ENCODE results near the gene CNPY4.

Gene CNPY4

DNA sequence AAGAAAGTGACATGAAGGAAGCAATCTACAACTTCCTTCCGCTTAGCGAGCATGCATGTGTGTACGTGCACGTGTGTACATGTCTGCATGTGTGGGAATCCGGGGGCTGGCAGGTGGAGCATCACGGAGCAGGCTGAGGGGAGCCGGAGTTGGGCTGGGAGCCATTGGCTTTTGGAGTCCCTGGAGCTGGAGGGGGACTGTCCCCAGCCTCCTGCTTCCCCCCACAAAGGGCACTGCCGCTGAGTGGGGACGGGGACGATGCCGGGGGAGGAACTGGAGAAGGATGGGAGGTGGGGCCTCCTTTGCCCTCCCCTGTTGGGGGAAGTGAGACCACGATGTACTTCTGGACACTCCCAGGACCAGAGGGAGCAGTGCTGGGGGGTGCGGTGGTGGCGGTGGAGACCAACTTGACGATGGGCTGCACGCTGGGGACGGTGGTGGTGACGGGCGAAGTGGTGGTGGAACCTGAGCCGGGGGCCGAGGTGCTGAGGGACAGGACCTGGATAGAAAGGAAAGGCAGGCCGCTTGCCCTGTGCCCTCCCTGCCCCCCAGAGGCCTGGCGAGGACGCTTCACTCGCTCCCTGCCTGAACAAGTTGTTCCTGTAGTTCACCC lies 12.2 kb upstream of the CNPY4 start:
- H3K4me2 ChIP-seq (ENCODE audit: low read depth, low read length), result no peak overlapping the region
- H3K9me2 ChIP-seq (replicated peaks; ENCODE audit: insufficient read depth, low read length), result no peaks in the 10 kb centered on the region
- peaks cover 5% of the 10 kb centered on the region; the same call in 1 of the 2 replicates for H3K4me1 ChIP-seq (ENCODE audit: low read length)
- no peaks in the 10 kb centered on the region for H3K27me3 ChIP-seq (replicated peaks; ENCODE audit: insufficient read depth, low read length)
- TF ChIP-seq EZH2phosphoT487 (IDR thresholded peaks at IDR 0.05; ENCODE audit: low read length), result no peak
- TF ChIP-seq, protein P1, sequence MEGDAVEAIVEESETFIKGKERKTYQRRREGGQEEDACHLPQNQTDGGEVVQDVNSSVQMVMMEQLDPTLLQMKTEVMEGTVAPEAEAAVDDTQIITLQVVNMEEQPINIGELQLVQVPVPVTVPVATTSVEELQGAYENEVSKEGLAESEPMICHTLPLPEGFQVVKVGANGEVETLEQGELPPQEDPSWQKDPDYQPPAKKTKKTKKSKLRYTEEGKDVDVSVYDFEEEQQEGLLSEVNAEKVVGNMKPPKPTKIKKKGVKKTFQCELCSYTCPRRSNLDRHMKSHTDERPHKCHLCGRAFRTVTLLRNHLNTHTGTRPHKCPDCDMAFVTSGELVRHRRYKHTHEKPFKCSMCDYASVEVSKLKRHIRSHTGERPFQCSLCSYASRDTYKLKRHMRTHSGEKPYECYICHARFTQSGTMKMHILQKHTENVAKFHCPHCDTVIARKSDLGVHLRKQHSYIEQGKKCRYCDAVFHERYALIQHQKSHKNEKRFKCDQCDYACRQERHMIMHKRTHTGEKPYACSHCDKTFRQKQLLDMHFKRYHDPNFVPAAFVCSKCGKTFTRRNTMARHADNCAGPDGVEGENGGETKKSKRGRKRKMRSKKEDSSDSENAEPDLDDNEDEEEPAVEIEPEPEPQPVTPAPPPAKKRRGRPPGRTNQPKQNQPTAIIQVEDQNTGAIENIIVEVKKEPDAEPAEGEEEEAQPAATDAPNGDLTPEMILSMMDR (IDR thresholded peaks at IDR 0.05; ENCODE audit: low read length), result no peak
- no peak for TF ChIP-seq EZH2 (optimal IDR thresholded peaks at IDR 0.05; ENCODE audit: low read depth, low read length)
- H3K9me3 ChIP-seq (replicated peaks; ENCODE audit: insufficient read depth, low read length), result no peaks in the 10 kb centered on the region
- H4K20me1 ChIP-seq (ENCODE audit: insufficient read depth, low read length), result no peaks in the 10 kb centered on the region
- no peaks in the 10 kb centered on the region for H3K36me3 ChIP-seq (replicated peaks; ENCODE audit: insufficient read depth, low read length)
- H3K4me3 ChIP-seq (ENCODE audit: low read length), result no peak overlapping the region
- H3K79me2 ChIP-seq (ENCODE audit: low read length), result peaks cover 4% of the 10 kb centered on the region
- H3F3A ChIP-seq (ENCODE audit: insufficient read depth, low read length), result no peaks in the 10 kb centered on the region
- H2AFZ ChIP-seq (ENCODE audit: low read length), result no peak overlapping the region
- DNase-seq, result no peak
- no peak overlapping the region for H3K9ac ChIP-seq (ENCODE audit: low read length)
- no peak overlapping the region for H3K27ac ChIP-seq (ENCODE audit: low read length)

DNA sequence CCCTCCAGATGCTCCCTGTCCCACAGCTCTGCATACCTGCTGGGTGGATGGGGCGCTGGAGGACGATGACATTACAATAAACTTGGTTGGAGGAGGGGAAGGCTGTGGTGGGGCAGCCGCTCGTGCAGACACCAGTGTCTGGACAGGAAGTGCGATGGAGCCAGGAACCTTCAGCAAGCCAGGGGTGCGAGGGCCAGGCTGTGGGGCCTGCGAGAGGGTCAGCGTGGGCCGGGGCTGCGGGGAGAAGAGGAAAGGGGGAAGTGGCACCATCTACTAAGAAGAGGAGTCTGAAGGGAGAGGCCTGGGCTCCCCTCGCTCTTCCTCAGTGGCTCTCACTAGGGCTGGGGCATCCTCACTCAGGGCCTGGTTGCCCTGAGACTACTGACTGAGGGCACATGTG lies 11.5 kb upstream of the CNPY4 start:
- Histone ChIP-seq H3K79me2 (ENCODE audit: low read length) (no peaks in the 10 kb centered on the region), H3K9ac (ENCODE audit: low read length) (no peak overlapping the region), H4K20me1 (ENCODE audit: insufficient read depth, low read length) (no peaks in the 10 kb centered on the region), H3K4me2 (ENCODE audit: low read depth, low read length) (no peak overlapping the region), H3K36me3 (replicated peaks; ENCODE audit: insufficient read depth, low read length) (no peaks in the 10 kb centered on the region), H3K4me1 (ENCODE audit: low read length) (no peaks in the 10 kb centered on the region), H3K4me3 (ENCODE audit: low read length) (no peak overlapping the region), H3K27ac (ENCODE audit: low read length) (no peak overlapping the region), H3K9me2 (replicated peaks; ENCODE audit: insufficient read depth, low read length) (no peaks in the 10 kb centered on the region), H2AFZ (ENCODE audit: low read length) (no peak overlapping the region), H3K27me3 (replicated peaks; ENCODE audit: insufficient read depth, low read length) (no peaks in the 10 kb centered on the region), H3F3A (ENCODE audit: insufficient read depth, low read length) (no peaks in the 10 kb centered on the region), H3K9me3 (replicated peaks; ENCODE audit: insufficient read depth, low read length) (no peaks in the 10 kb centered on the region)
- TF ChIP-seq EZH2 (optimal IDR thresholded peaks at IDR 0.05; ENCODE audit: low read depth, low read length) (no peak), EZH2phosphoT487 (IDR thresholded peaks at IDR 0.05; ENCODE audit: low read length) (no peak)
- TF ChIP-seq, protein P1 (IDR thresholded peaks at IDR 0.05; ENCODE audit: low read length), result no peak
- no peak for DNase-seq

DNA sequence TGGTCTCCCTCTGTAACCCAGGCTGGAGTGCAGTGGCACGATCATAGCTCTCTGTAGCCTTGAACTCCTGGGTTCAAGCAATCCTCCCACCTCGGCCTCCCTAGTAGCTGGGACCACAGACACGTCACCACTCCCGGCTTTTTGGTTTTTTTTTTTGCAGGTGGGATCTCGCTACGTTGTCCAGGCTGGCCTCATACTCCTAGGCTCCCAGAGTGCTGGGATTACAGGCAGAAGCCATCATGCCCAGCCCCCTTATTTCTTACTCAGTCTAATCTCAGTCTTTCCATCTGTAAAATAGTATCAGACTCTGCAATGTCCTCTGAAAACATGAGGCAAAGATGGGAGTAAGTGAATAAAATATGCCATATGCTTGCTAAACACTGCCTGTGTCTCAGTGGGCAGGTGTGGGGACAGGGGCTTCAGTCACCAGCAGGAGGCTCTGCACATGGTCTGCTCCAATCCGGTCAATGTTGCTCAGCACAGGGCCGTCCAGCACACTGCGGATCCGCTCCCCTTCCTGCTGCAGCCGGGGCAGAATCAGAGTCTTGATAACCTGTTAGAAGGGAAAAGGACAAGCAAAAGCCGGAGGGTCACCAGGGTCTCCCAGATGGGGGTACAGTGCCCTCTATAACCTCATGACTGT lies 9.8 kb upstream of the CNPY4 start:
- H3K79me2 ChIP-seq (ENCODE audit: low read length), result no peaks in the 10 kb centered on the region
- no peaks in the 10 kb centered on the region for H3K9me3 ChIP-seq (replicated peaks; ENCODE audit: insufficient read depth, low read length)
- no peak for DNase-seq
- no peak overlapping the region for H3K9ac ChIP-seq (ENCODE audit: low read length)
- H3K27me3 ChIP-seq (replicated peaks; ENCODE audit: insufficient read depth, low read length), result no peaks in the 10 kb centered on the region
- H4K20me1 ChIP-seq (ENCODE audit: insufficient read depth, low read length), result no peaks in the 10 kb centered on the region
- H2AFZ ChIP-seq (ENCODE audit: low read length), result no peak overlapping the region
- no peaks in the 10 kb centered on the region for H3K4me1 ChIP-seq (ENCODE audit: low read length)
- no peaks in the 10 kb centered on the region for H3K36me3 ChIP-seq (replicated peaks; ENCODE audit: insufficient read depth, low read length)
- no peak overlapping the region for H3K27ac ChIP-seq (ENCODE audit: low read length)
- H3K4me3 ChIP-seq (ENCODE audit: low read length), result no peak overlapping the region
- no peaks in the 10 kb centered on the region for H3F3A ChIP-seq (ENCODE audit: insufficient read depth, low read length)
- no peaks in the 10 kb centered on the region for H3K9me2 ChIP-seq (replicated peaks; ENCODE audit: insufficient read depth, low read length)
- no peak overlapping the region for H3K4me2 ChIP-seq (ENCODE audit: low read depth, low read length)
- TF ChIP-seq EZH2phosphoT487 (IDR thresholded peaks at IDR 0.05; ENCODE audit: low read length) (no peak), EZH2 (optimal IDR thresholded peaks at IDR 0.05; ENCODE audit: low read depth, low read length) (no peak)
- TF ChIP-seq, protein P1 (IDR thresholded peaks at IDR 0.05; ENCODE audit: low read length), result no peak
